ENCODE measurements around the gene BCAN. TPM values are rescaled to one million over a fixed set of nuclear protein-coding genes. Genes with fewer than 3 reads are reported as not detected.
A peak's percentile ranks its signal among the peaks of the same experiment; 100 is the strongest.

Gene BCAN
- total and polyA plus RNA-seq, 2 of the 8 experiments (the other 6 are each of a cell fraction or from before 2014, with no cell fraction given), result 4.5 to 24.0 TPM

GRCh38 chr1:156677616-156678596 is 36.0 kb downstream of the BCAN start:
- CTCF ChIA-PET (ENCODE audit: partially characterized antibody), result interaction anchor here (0.7 to 66.0 kb wide), 17 partner anchors 9 to 259 kb away, joined by 3 to 4284 read pairs (median 4); partner anchors contain the start of genes BCAN, CRABP2, HAPLN2 and ISG20L2
- no peak overlapping the region for H3K27ac ChIP-seq (ENCODE audit: low read depth, low read length)
- no peak overlapping the region for H2AFZ ChIP-seq (ENCODE audit: low read length)
- TF ChIP-seq EGR1 (IDR thresholded peaks at IDR 0.05; ENCODE audit: borderline replicate concordance, low read depth, low read length) (peak; percentile 37; the same call in 1 of the 2 replicates), CHD1 (IDR thresholded peaks at IDR 0.05; ENCODE audit: low read depth, low read length) (no peak), SP4 (IDR thresholded peaks at IDR 0.05; ENCODE audit: low read length) (peak; percentile 13; the same call in 1 of the 2 replicates), BACH1 (IDR thresholded peaks at IDR 0.05; ENCODE audit: low read length) (no peak), CREB1 (IDR thresholded peaks at IDR 0.05) (no peak), POLR2AphosphoS5 (IDR thresholded peaks at IDR 0.05; ENCODE audit: low read depth, low read length) (no peak), TBP (IDR thresholded peaks at IDR 0.05; ENCODE audit: low read depth, low read length) (no peak), JUND (IDR thresholded peaks at IDR 0.05; ENCODE audit: low read length) (no peak), RAD21 (IDR thresholded peaks at IDR 0.05 in 1 of 2, conservative IDR thresholded peaks at IDR 0.05 in 1 of 2; ENCODE audit: low read depth in 2 of 2, low read length in 2 of 2) (peak; percentile 89 to 95), TCF12 (IDR thresholded peaks at IDR 0.05; ENCODE audit: low read depth, low read length) (0 out of 2 replicates have a peak, but pooled peaks have one; percentile 64), NANOG (IDR thresholded peaks at IDR 0.05; ENCODE audit: insufficient read depth, low read depth, low read length, poor library complexity, severe bottlenecking) (peak; percentile 8)

More at GRCh38 chr1:156677616-156678596, 36.0 kb downstream of the BCAN start:
- peak overlapping the region; percentile 64 to 84 (median 74); a peak in 5 of 8 replicates for H3K4me3 ChIP-seq (ENCODE audit: extremely low read depth in 1 of 4, insufficient read depth in 2 of 4, low read depth in 3 of 4, low read length in 4 of 4)
- H4K8ac ChIP-seq (ENCODE audit: extremely low read depth, insufficient read depth, low read length), result no peak overlapping the region
- H4K5ac ChIP-seq (ENCODE audit: insufficient read length, low read depth, low read length), result no peak overlapping the region
- no peaks in the 10 kb centered on the region for H3K9me3 ChIP-seq (ENCODE audit: insufficient read depth in 2 of 2, low read depth in 1 of 2, low read length in 1 of 2)
- H3K4me1 ChIP-seq (replicated peaks in 1 of 4; ENCODE audit: control insufficient read depth in 3 of 4, insufficient read depth in 4 of 4, low read length in 3 of 4), result peaks cover 7 to 37% (median 30%) of the 10 kb centered on the region in 4 experiments
- H2BK5ac ChIP-seq (ENCODE audit: low read depth, low read length), result peak overlapping the region; percentile 98; the same call in 1 of the 2 replicates
- H4K91ac ChIP-seq (replicated peaks; ENCODE audit: insufficient read length, low read length), result peak overlapping the region; percentile 22
- H3K4me2 ChIP-seq (ENCODE audit: insufficient read depth in 1 of 2, low read depth in 2 of 2, low read length in 2 of 2), result peak overlapping the region; percentile 71 to 87
- H2AK5ac ChIP-seq (ENCODE audit: low read depth, low read length), result no peak overlapping the region; the same call in 1 of the 2 replicates
- peaks cover 10% of the 10 kb centered on the region; the same call in 1 of the 2 replicates for H3K79me1 ChIP-seq (ENCODE audit: low read depth, low read length)
- H2BK20ac ChIP-seq (ENCODE audit: low read length), result peak overlapping the region; percentile 88; the same call in 1 of the 2 replicates
- DNase-seq (ENCODE audit: low read depth in 1 of 2, low spot score in 2 of 2) (peak in 1 of 2 experiments; percentile 74), FAIRE-seq (peak; percentile 97)
- H2BK15ac ChIP-seq (ENCODE audit: low read length), result peak overlapping the region; percentile 95
- peak overlapping the region; percentile 25 for H2BK120ac ChIP-seq (replicated peaks; ENCODE audit: low read depth, low read length)
- H3K79me2 ChIP-seq (ENCODE audit: control insufficient read depth in 1 of 2, insufficient read depth in 2 of 2, low read length in 2 of 2), result peaks cover 5 to 36% of the 10 kb centered on the region in 2 experiments; a peak in 3 of 4 replicates
- H3K23ac ChIP-seq (ENCODE audit: insufficient read length), result no peak overlapping the region
- H3K18ac ChIP-seq (ENCODE audit: extremely low read depth, low read length), result peak overlapping the region; percentile 66
- peaks cover 0 to 8% (median under 1%) of the 10 kb centered on the region in 4 experiments; a peak in 2 of 8 replicates for H3K36me3 ChIP-seq (ENCODE audit: control insufficient read depth in 2 of 4, insufficient read depth in 4 of 4, low read length in 3 of 4)
- no peak overlapping the region for H3K56ac ChIP-seq (replicated peaks; ENCODE audit: insufficient read length, low read depth, low read length)
- 10% methylated on average over 21 of the region's 22 CpGs; no CpG with 5 or more reads in 1 of the 2 experiments for WGBS, 2 experiments (ENCODE audit: extremely low coverage in 1 of 2, insufficient coverage in 1 of 2, insufficient read length in 1 of 2, insufficient replicate concordance in 2 of 2, low coverage in 1 of 2, low lambda C conversion rate in 2 of 2, missing lambda C conversion rate in 1 of 2)
- H4K20me1 ChIP-seq (replicated peaks in 1 of 2; ENCODE audit: control insufficient read depth in 1 of 2, insufficient read depth in 2 of 2, low read length in 2 of 2), result peaks cover 3 to 10% of the 10 kb centered on the region in 2 experiments
- no peak overlapping the region for H3K14ac ChIP-seq (ENCODE audit: insufficient read length)
- peaks cover 18% of the 10 kb centered on the region for H3K23me2 ChIP-seq (ENCODE audit: low read depth, low read length)
- peak overlapping the region; percentile 96 for H2BK12ac ChIP-seq (ENCODE audit: low read depth, low read length)
- peak overlapping the region; percentile 10 for H3K4ac ChIP-seq (replicated peaks; ENCODE audit: insufficient read length, low read depth, low read length)
- no peaks in the 10 kb centered on the region; a peak in 2 of 7 replicates for H3K27me3 ChIP-seq (replicated peaks in 1 of 4; ENCODE audit: control insufficient read depth in 3 of 4, extremely low read depth in 1 of 4, insufficient read depth in 3 of 4, low read length in 3 of 4)
- POLR2A ChIA-PET (ENCODE audit: partially characterized antibody), result interaction anchor here (0.6 to 13.8 kb wide), 26 partner anchors 12 to 208 kb away, joined by 3 to 419 read pairs (median 6); partner anchors contain the start of genes CRABP2, ISG20L2, METTL25B and MRPL24
- H3K9ac ChIP-seq (replicated peaks in 1 of 4; ENCODE audit: extremely low read depth in 1 of 4, low read depth in 3 of 4, low read length in 3 of 4), result no peak overlapping the region

Data from H1 (cell line).